Renal pelvis (tissue), 3 donors: Measurements from ENCODE around the gene TRIM26. TPM values are rescaled to one million over a fixed set of nuclear protein-coding genes. Genes with fewer than 3 reads are reported as not detected.

Experiments
- polyA plus RNA-seq, 3 donors: library from polyadenylated mRNA; unstranded; fragments of 120-200 nt; gene quantifications; one replicate each; pipeline ENCODE4 v1.2.1, GENCODE V29; 2013; ENCODE audit not compliant: insufficient read length in 3 of 3

Gene TRIM26
- polyA plus RNA-seq, 3 donors = 36.6 to 42.7 (median 38.9) TPM

Other genes with a start within 250 kb of the TRIM26 start
- 10 to 100 TPM; 37.9 to 42.1 (median 39.1) TPM for gene POLR1H, start 152.1 kb downstream of the TRIM26 start, polyA plus RNA-seq
- 10 to 100 TPM; 60.5 to 63.7 (median 62.6) TPM for gene PPP1R11, start 146.2 kb downstream of the TRIM26 start, polyA plus RNA-seq
- gene RNF39, start 137.6 kb downstream of the TRIM26 start, polyA plus RNA-seq = 1 to 10 TPM; 1.0 to 1.8 (median 1.1) TPM
- gene TRIM31, start 100.3 kb downstream of the TRIM26 start, polyA plus RNA-seq = not detected
- under 1 TPM in 2 of 3 donors, not detected in 1; 0.07 to 0.10 TPM for gene TRIM40, start 77.3 kb downstream of the TRIM26 start, polyA plus RNA-seq
- gene TRIM10, start 52.2 kb downstream of the TRIM26 start, polyA plus RNA-seq = under 1 TPM; 0.28 to 0.52 (median 0.44) TPM
- under 1 TPM in 1 of 3 donors, not detected in 2; 0.53 TPM for gene TRIM15, start 49.9 kb downstream of the TRIM26 start, polyA plus RNA-seq
- gene TRIM39, start 113.5 kb upstream of the TRIM26 start, polyA plus RNA-seq = 10 to 100 TPM; 12.5 to 16.1 (median 14.5) TPM
- gene RPP21, start 131.8 kb upstream of the TRIM26 start, polyA plus RNA-seq = 10 to 100 TPM; 32.5 to 44.0 (median 38.5) TPM